HG03342 (cell line): Measurements from ENCODE around the gene SRRM1.
"Not testable (repeated sequence)": the region's sequence is repeated elsewhere in the genome, so short reads cannot be mapped to it uniquely, and the experiment has no call there.

ENCODE experiments used
- ATAC-seq: cut with Tn5 transposase; IDR thresholded peaks from one replicate; pipeline ENCODE4 v1.9.1; 2021; ENCODE audit warnings: mild to moderate bottlenecking, moderate library complexity; ENCODE audit not compliant: unreplicated experiment

SRRM1 gene

GRCh38 chr1:24713736-24714135 is 70.6 kb downstream of the SRRM1 start:
- no peak for ATAC-seq

- no peak for ATAC-seq
These were observed 71.9 kb downstream of the SRRM1 start for GRCh38 chr1:24714859-24715520.

- ATAC-seq: no peak
These were observed 72.6 kb downstream of the SRRM1 start for GRCh38 chr1:24715658-24716057.

- no peak for ATAC-seq
These were observed 75.0 kb downstream of the SRRM1 start for GRCh38 chr1:24717887-24718650.

GRCh38 chr1:24720152-24720551 is 77.0 kb downstream of the SRRM1 start:
- no peak for ATAC-seq

- no peak for ATAC-seq
These were observed 78.4 kb downstream of the SRRM1 start for GRCh38 chr1:24721533-24721932.

- ATAC-seq: not testable (repeated sequence)
These were observed 79.3 kb downstream of the SRRM1 start for GRCh38 chr1:24722073-24723035.
